IMR-90 (cell line): ENCODE results near the gene CNGB1. TPM values are rescaled to one million over a fixed set of nuclear protein-coding genes. Genes with fewer than 3 reads are reported as not detected.

Experiments
- ATAC-seq: fragments of 200-7000 bp; cut with Tn5 transposase; 2 replicates; pipeline ENCODE4 v1.9.1; 2020; ENCODE audit warnings: low read depth, mild to moderate bottlenecking, moderate library complexity
- BruUV-seq: library from RNA; stranded (reverse); fragments of 400-500 nt; replicated peaks from 2 replicates; lab custom pipeline; 2021; lab: Mats Ljungman, UMichigan
- CTCF ChIA-PET: fragments of 300-600 bp; formaldehyde crosslinking; extraction: SDS; loops from one replicate; lab custom pipeline; 2021; ENCODE audit warnings: antibody characterized with exemption; lab: Yijun Ruan, JAX
- POLR2A ChIA-PET: fragments of 300-600 bp; sonication (Branson Sonifier 250); formaldehyde crosslinking; loops from one replicate; lab custom pipeline; 2022; ENCODE audit warnings: antibody characterized with exemption; ENCODE audit not compliant: unreplicated experiment; lab: Charles Lee
- DNase-seq: peaks from one replicate; pipeline ENCODE4 v3.0.0; 2013
- H2AFZ ChIP-seq: replicated peaks from 2 replicates; pipeline ENCODE3; 2013; ENCODE audit warnings: low read length, mild to moderate bottlenecking; ENCODE audit not compliant: poor library complexity
- H2AK5ac ChIP-seq: 2 replicates; pipeline ENCODE4 v1.6.1; 2013; ENCODE audit warnings: low read depth, low read length, inconsistent platforms
- H2AK9ac ChIP-seq: replicated peaks from 2 replicates; pipeline ENCODE3; 2013; ENCODE audit warnings: mild to moderate bottlenecking, low read depth, low read length, moderate library complexity; ENCODE audit not compliant: poor library complexity
- H2BK120ac ChIP-seq: 2 replicates; pipeline ENCODE4 v1.6.1; 2013; ENCODE audit warnings: low read depth, low read length, inconsistent platforms
- H2BK15ac ChIP-seq: 3 replicates; pipeline ENCODE4 v1.6.1; 2013; ENCODE audit warnings: low read depth, low read length, inconsistent platforms
- H2BK20ac ChIP-seq: 2 replicates; pipeline ENCODE4 v1.6.1; 2013; ENCODE audit warnings: low read depth, mild to moderate bottlenecking, inconsistent platforms, low read length, moderate library complexity
- H2BK5ac ChIP-seq: 2 replicates; pipeline ENCODE4 v1.6.1; 2013; ENCODE audit warnings: mild to moderate bottlenecking, low read depth, low read length, inconsistent platforms; ENCODE audit not compliant: poor library complexity, severe bottlenecking
- H3K14ac ChIP-seq: replicated peaks from 2 replicates; pipeline ENCODE4 v1.6.1; 2013; ENCODE audit warnings: low read depth, low read length, inconsistent platforms
- H3K18ac ChIP-seq: 2 replicates; pipeline ENCODE4 v1.6.1; 2013; ENCODE audit warnings: low read depth, low read length, control low read depth
- H3K23ac ChIP-seq: 2 replicates; pipeline ENCODE4 v1.6.1; 2013; ENCODE audit warnings: low read depth, low read length, inconsistent platforms
- H3K27ac ChIP-seq: 2 replicates; pipeline ENCODE4 v1.5.1; 2013; ENCODE audit warnings: mild to moderate bottlenecking, control low read depth, low read length; ENCODE audit not compliant: insufficient read depth
- H3K27me3 ChIP-seq: 2 replicates; pipeline ENCODE4 v1.6.1; 2013; ENCODE audit warnings: low read length; ENCODE audit not compliant: control insufficient read depth, insufficient read depth
- H3K36me3 ChIP-seq: 2 replicates; pipeline ENCODE4 v1.6.1; 2013; ENCODE audit warnings: low read length, mixed read lengths; ENCODE audit not compliant: control insufficient read depth, insufficient read depth
- H3K4ac ChIP-seq: 2 replicates; pipeline ENCODE4 v1.6.1; 2013; ENCODE audit warnings: low read depth, low read length, inconsistent platforms
- H3K4me1 ChIP-seq: 2 replicates; pipeline ENCODE4 v1.6.1; 2013; ENCODE audit warnings: low read length, mixed read lengths; ENCODE audit not compliant: control insufficient read depth, insufficient read depth
- H3K4me2 ChIP-seq: 2 replicates; pipeline ENCODE4 v1.6.1; 2013; ENCODE audit warnings: low read depth, mild to moderate bottlenecking, control low read depth, low read length, moderate library complexity
- H3K4me3 ChIP-seq: 2 replicates; pipeline ENCODE4 v1.5.1; 2013; ENCODE audit warnings: low read depth, mild to moderate bottlenecking, control low read depth, low read length, moderate library complexity; ENCODE audit not compliant: insufficient read depth
- H3K56ac ChIP-seq: 2 replicates; pipeline ENCODE4 v1.6.1; 2013; ENCODE audit warnings: low read length, inconsistent platforms; ENCODE audit not compliant: insufficient read depth; ENCODE audit errors: extremely low read depth
- H3K79me1 ChIP-seq, 2 experiments: 2 replicates each; pipeline ENCODE4 v1.6.1; 2013; ENCODE audit warnings: low read length in 2 of 2, inconsistent platforms in 1 of 2, low read depth in 1 of 2
- H3K9ac ChIP-seq: 2 replicates; pipeline ENCODE4 v1.6.1; 2013; ENCODE audit warnings: low read depth, low read length, control low read depth
- H3K9me1 ChIP-seq: 2 replicates; pipeline ENCODE4 v1.6.1; 2013; ENCODE audit warnings: low read length, inconsistent platforms; ENCODE audit not compliant: insufficient read depth
- H3K9me3 ChIP-seq: 2 replicates; pipeline ENCODE4 v1.6.1; 2013; ENCODE audit warnings: low read length; ENCODE audit not compliant: control insufficient read depth, insufficient read depth
- H4K20me1 ChIP-seq: 2 replicates; pipeline ENCODE4 v1.6.1; 2013; ENCODE audit warnings: low read length, inconsistent platforms; ENCODE audit not compliant: insufficient read depth
- H4K5ac ChIP-seq: 2 replicates; pipeline ENCODE4 v1.6.1; 2013; ENCODE audit warnings: mild to moderate bottlenecking, low read depth, low read length, control low read depth
- H4K8ac ChIP-seq, 2 experiments: 2 replicates each; pipeline ENCODE4 v1.6.1; 2013; ENCODE audit warnings: low read depth in 2 of 2, low read length in 2 of 2, control low read depth in 1 of 2, inconsistent platforms in 1 of 2
- H4K91ac ChIP-seq: 2 replicates; pipeline ENCODE4 v1.6.1; 2013; ENCODE audit warnings: low read depth, low read length, inconsistent platforms; ENCODE audit not compliant: insufficient read depth
- BHLHE40 ChIP-seq: fragments of 150-350 bp; IDR thresholded peaks from 2 replicates; pipeline ENCODE4 v1.6.1; 2016; ENCODE audit warnings: mild to moderate bottlenecking, low read depth, low read length
- CEBPB ChIP-seq: IDR thresholded peaks from 2 replicates; pipeline ENCODE4 v1.6.1; 2012; ENCODE audit warnings: low read depth, low read length, improper control_type of control experiment
- CHD1 ChIP-seq: IDR thresholded peaks from 2 replicates; pipeline ENCODE4 v1.6.1; 2012; ENCODE audit warnings: low read depth, low read length, improper control_type of control experiment
- FOS ChIP-seq: fragments of 150-350 bp; IDR thresholded peaks from 2 replicates; pipeline ENCODE4 v1.6.1; 2016; ENCODE audit warnings: low read depth, low read length
- MAZ ChIP-seq: IDR thresholded peaks from 2 replicates; pipeline ENCODE4 v1.6.1; 2012; ENCODE audit warnings: low read depth, mild to moderate bottlenecking, low read length, improper control_type of control experiment, moderate library complexity, borderline replicate concordance
- MXI1 ChIP-seq: IDR thresholded peaks from 2 replicates; pipeline ENCODE4 v1.6.1; 2012; ENCODE audit warnings: low read depth, mild to moderate bottlenecking, low read length, moderate library complexity, borderline replicate concordance
- NFE2L2 ChIP-seq: fragments of 150-350 bp; IDR thresholded peaks from 2 replicates; pipeline ENCODE4 v1.6.1; 2016; ENCODE audit warnings: low read depth, mild to moderate bottlenecking, low read length
- POLR2A ChIP-seq: IDR thresholded peaks from 2 replicates; pipeline ENCODE4 v1.6.1; 2012; ENCODE audit warnings: mild to moderate bottlenecking, low read depth, low read length
- RAD21 ChIP-seq: IDR thresholded peaks from 2 replicates; pipeline ENCODE4 v1.6.1; 2012; ENCODE audit warnings: low read length, improper control_type of control experiment
- RFX5 ChIP-seq: IDR thresholded peaks from 2 replicates; pipeline ENCODE4 v1.8.0; 2012; ENCODE audit warnings: low read depth, mild to moderate bottlenecking, low read length, moderate library complexity
- SMC3 ChIP-seq: fragments of 150-350 bp; IDR thresholded peaks from 2 replicates; pipeline ENCODE4 v1.6.1; 2016; ENCODE audit warnings: low read depth, mild to moderate bottlenecking, antibody characterized with exemption, low read length, moderate library complexity
- WGBS, 2 experiments: methylation state at CpG; one replicate each; pipeline versions ENCODE4 v1.1.5 to v1.1.7; 2013; ENCODE audit warnings: missing lambda C conversion rate in 2 of 2; ENCODE audit not compliant: insufficient read length in 1 of 2; ENCODE audit errors: extremely low coverage in 2 of 2; 5-methylcytosine and 5-hydroxymethylcytosine counted together
- dilution Hi-C: fragments of 300-500 bp; cut with HindIII; formaldehyde crosslinking; loops from one replicate; pipeline ENCODE4 v1.14.3; 2018; ENCODE audit warnings: low sequenced_read_pairs; ENCODE audit not compliant: unreplicated experiment
- in situ Hi-C: fragments of 300-500 bp; cut with MboI; formaldehyde crosslinking; loops from 3 replicates; pipeline ENCODE4 v1.14.3; 2019; ENCODE audit warnings: low sequenced_read_pairs, inconsistent platforms, mixed read lengths
- intact Hi-C: fragments of 100-400 bp; cut with micrococcal nuclease; formaldehyde crosslinking; loops from 2 replicates; pipeline ENCODE4 v1.10.0; 2022
- polyA plus RNA-seq, 3 experiments: library from polyadenylated mRNA; depleted of rRNA; stranded (reverse); fragments of >200 nt; gene quantifications; 2 replicates each; pipeline ENCODE4 v1.2.3, GENCODE V29; 2012; ENCODE audit warnings: low replicate concordance in 1 of 3
- total RNA-seq: library from RNA; depleted of rRNA; stranded (reverse); fragments of >200 nt; gene quantifications from 2 replicates; pipeline ENCODE4 v1.2.3, GENCODE V29; 2012
- TF ChIP-seq, protein P1 (sequence below): conservative IDR thresholded peaks from 2 replicates; pipeline ENCODE4 v1.5.1; 2012; ENCODE audit warnings: mild to moderate bottlenecking, low read depth, low read length, improper control_type of control experiment
- TF ChIP-seq, protein P2 (sequence below): fragments of 150-350 bp; IDR thresholded peaks from 2 replicates; pipeline ENCODE4 v1.6.1; 2016; ENCODE audit warnings: low read depth, mild to moderate bottlenecking, low read length, moderate library complexity, borderline replicate concordance

Gene CNGB1
- total and polyA plus RNA-seq, 2 of the 4 experiments (the other 2 are of a cell fraction), result not detected

DNA sequence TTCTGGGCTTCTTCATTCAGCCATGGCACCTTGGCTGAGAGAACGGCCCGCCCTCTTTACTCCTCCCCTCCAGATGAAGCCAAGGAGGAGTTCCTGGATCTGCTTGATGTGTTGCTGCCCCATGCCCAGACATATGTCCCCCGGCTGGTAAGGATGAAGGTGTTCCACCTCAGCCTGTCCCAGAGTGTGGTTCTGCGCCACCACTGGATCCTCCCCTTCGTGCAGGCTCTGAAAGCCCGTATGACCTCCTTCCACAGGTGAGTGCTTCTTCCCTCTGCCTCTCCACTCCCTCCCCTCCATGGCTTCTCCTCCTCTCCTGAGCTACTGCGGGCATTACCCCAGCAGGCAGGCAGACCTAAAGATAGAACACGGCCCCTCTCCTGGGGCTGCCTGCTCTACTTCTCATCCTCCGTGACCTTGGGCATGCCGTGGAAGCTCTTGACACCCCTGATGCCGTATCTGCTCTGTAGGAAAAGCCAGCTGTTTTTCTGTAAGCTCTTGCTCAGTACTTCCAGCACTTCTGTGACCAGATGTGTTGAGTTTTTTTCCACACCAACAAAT is 39.0 kb upstream of the CNGB1 start:
- H3K79me1 ChIP-seq, result peaks cover 4 to 26% of the 10 kb centered on the region in 2 experiments
- H3K36me3 ChIP-seq, result peaks cover 8% of the 10 kb centered on the region
- H3K9me3 ChIP-seq, result no peaks in the 10 kb centered on the region
- no peak overlapping the region for H4K91ac ChIP-seq
- no peak overlapping the region for H3K4me2 ChIP-seq
- CTCF ChIA-PET, result no interaction called here
- H2AK9ac ChIP-seq, result peak overlapping the region; percentile 21
- no peaks in the 10 kb centered on the region for H3K27me3 ChIP-seq
- DNase-seq, result no peak
- peaks cover 9% of the 10 kb centered on the region; the same call in 1 of the 2 replicates for H4K20me1 ChIP-seq
- peaks cover 23% of the 10 kb centered on the region for H3K9me1 ChIP-seq
- H3K4me1 ChIP-seq, result peaks cover 9% of the 10 kb centered on the region
- no peak overlapping the region for H2BK120ac ChIP-seq
- POLR2A ChIA-PET, result no interaction called here
- no peak for TF ChIP-seq SMC3
- no peak for TF ChIP-seq FOS
- no peak for TF ChIP-seq RAD21
- TF ChIP-seq MAZ, result no peak
- TF ChIP-seq NFE2L2, result no peak
- no peak for TF ChIP-seq BHLHE40
- TF ChIP-seq POLR2A, result no peak
- no peak for TF ChIP-seq CHD1
- no peak for TF ChIP-seq RFX5
- TF ChIP-seq, protein P1, sequence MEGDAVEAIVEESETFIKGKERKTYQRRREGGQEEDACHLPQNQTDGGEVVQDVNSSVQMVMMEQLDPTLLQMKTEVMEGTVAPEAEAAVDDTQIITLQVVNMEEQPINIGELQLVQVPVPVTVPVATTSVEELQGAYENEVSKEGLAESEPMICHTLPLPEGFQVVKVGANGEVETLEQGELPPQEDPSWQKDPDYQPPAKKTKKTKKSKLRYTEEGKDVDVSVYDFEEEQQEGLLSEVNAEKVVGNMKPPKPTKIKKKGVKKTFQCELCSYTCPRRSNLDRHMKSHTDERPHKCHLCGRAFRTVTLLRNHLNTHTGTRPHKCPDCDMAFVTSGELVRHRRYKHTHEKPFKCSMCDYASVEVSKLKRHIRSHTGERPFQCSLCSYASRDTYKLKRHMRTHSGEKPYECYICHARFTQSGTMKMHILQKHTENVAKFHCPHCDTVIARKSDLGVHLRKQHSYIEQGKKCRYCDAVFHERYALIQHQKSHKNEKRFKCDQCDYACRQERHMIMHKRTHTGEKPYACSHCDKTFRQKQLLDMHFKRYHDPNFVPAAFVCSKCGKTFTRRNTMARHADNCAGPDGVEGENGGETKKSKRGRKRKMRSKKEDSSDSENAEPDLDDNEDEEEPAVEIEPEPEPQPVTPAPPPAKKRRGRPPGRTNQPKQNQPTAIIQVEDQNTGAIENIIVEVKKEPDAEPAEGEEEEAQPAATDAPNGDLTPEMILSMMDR, result no peak
- TF ChIP-seq CEBPB, result no peak
- TF ChIP-seq MXI1, result no peak
- TF ChIP-seq, protein P2, sequence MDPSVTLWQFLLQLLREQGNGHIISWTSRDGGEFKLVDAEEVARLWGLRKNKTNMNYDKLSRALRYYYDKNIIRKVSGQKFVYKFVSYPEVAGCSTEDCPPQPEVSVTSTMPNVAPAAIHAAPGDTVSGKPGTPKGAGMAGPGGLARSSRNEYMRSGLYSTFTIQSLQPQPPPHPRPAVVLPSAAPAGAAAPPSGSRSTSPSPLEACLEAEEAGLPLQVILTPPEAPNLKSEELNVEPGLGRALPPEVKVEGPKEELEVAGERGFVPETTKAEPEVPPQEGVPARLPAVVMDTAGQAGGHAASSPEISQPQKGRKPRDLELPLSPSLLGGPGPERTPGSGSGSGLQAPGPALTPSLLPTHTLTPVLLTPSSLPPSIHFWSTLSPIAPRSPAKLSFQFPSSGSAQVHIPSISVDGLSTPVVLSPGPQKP, result no peak
- no peak overlapping the region for H2BK5ac ChIP-seq
- no peak overlapping the region for H3K4ac ChIP-seq
- no peak overlapping the region for H4K5ac ChIP-seq
- H2AK5ac ChIP-seq, result no peak overlapping the region
- in situ Hi-C loops (loop anchor here (10.0 kb wide), 2 partner anchors 255 to 445 kb away; no protein-coding TSS in a partner anchor), intact Hi-C loops (loop anchor here (10.0 kb wide), 1 partner anchor 365 kb away; no protein-coding TSS in a partner anchor), dilution Hi-C loops (no loop called here)
- H3K27ac ChIP-seq, result no peak overlapping the region
- no peak overlapping the region for H2BK15ac ChIP-seq
- no peak overlapping the region for H3K14ac ChIP-seq
- H4K8ac ChIP-seq, result no peak overlapping the region
- no peak overlapping the region for H3K4me3 ChIP-seq
- 90% methylated on average over 4 of the region's 11 CpGs; no CpG with 5 or more reads in 1 of the 2 experiments for WGBS, 2 experiments
- H2BK20ac ChIP-seq, result no peak overlapping the region
- H2AFZ ChIP-seq, result no peak overlapping the region
- H3K18ac ChIP-seq, result no peak overlapping the region
- H3K56ac ChIP-seq, result no peak overlapping the region
- BruUV-seq, result no TSS peak
- ATAC-seq, result no peak
- H3K23ac ChIP-seq, result no peak overlapping the region
- no peak overlapping the region for H3K9ac ChIP-seq
